Sigmoid colon (tissue), 7 donors: ENCODE data around the gene SLC6A12. TPM values are rescaled to one million over a fixed set of nuclear protein-coding genes. Genes with fewer than 3 reads are reported as not detected.
A peak's percentile ranks its signal among the peaks of the same experiment; 100 is the strongest.
"Not testable (repeated sequence)": the region's sequence is repeated elsewhere in the genome, so short reads cannot be mapped to it uniquely, and the experiment has no call there.

ENCODE experiments used
- DNase-seq: peaks from one replicate; pipeline ENCODE4 v3.0.0-alpha.2; 2019
- H3K27ac ChIP-seq, 4 donors: fragments of 200-600 bp; sonication (generic); one replicate each; pipeline ENCODE4 v1.5.1; 2016 to 2019; ENCODE audit warnings: mild to moderate bottlenecking in 1 of 4
- H3K27me3 ChIP-seq, 3 donors: fragments of 200-600 bp; sonication (generic); one replicate each; pipeline ENCODE4 v1.5.1; 2019; ENCODE audit warnings: mild to moderate bottlenecking in 1 of 3
- H3K36me3 ChIP-seq, 4 donors: fragments of 200-600 bp; sonication (generic); one replicate each; pipeline ENCODE4 v1.5.1; 2016 to 2019
- H3K4me1 ChIP-seq, 4 donors: fragments of 200-600 bp; sonication (generic); one replicate each; pipeline ENCODE4 v1.5.1; 2017 to 2019
- H3K4me3 ChIP-seq, 4 donors: fragments of 200-600 bp; sonication (generic); one replicate each; pipeline ENCODE4 v1.5.1; 2017 to 2019; ENCODE audit warnings: mild to moderate bottlenecking in 2 of 4, moderate library complexity in 1 of 4
- H3K9me3 ChIP-seq, 4 donors: fragments of 200-600 bp in 3 of 4; sonication (generic) in 3 of 4; one replicate each; pipeline versions ENCODE4 v1.5.1 to v1.6.1; 2013 to 2019
- EP300 ChIP-seq, 4 donors: sonication (generic); formaldehyde crosslinking; IDR thresholded peaks; one replicate each; pipeline ENCODE4 v1.6.1; 2017; ENCODE audit warnings: antibody characterized with exemption in 4 of 4
- POLR2A ChIP-seq, 2 donors: fragments of 450-650 bp; IDR thresholded peaks; one replicate each; pipeline ENCODE4 v1.6.1; 2016; ENCODE audit warnings: antibody characterized with exemption in 2 of 2, mild to moderate bottlenecking in 2 of 2, moderate library complexity in 2 of 2
- POLR2AphosphoS5 ChIP-seq, 4 donors: sonication (generic); formaldehyde crosslinking; IDR thresholded peaks; one replicate each; pipeline ENCODE4 v1.6.1; 2017; ENCODE audit warnings: antibody characterized with exemption in 4 of 4
- WGBS, 2 donors: extraction: QIAGEN DNeasy Blood & Tissue Kit; methylation state at CpG; one replicate each; pipeline ENCODE4 v1.1.7; 2013; 5-methylcytosine and 5-hydroxymethylcytosine counted together
- intact Hi-C: fragments of 100-400 bp; cut with DNase I; formaldehyde crosslinking; loops from one replicate; pipeline ENCODE4 v1.15.1; 2023
- polyA plus RNA-seq, 3 donors: library from polyadenylated mRNA; stranded (reverse); fragments of 200-250 nt; gene quantifications; one replicate each; pipeline ENCODE4 v1.2.3, GENCODE V29; 2013
- total RNA-seq, 4 donors: library from RNA; depleted of rRNA; stranded (reverse); fragments of >200 nt; gene quantifications; one replicate each; pipeline ENCODE4 v1.1.0, GENCODE V29; 2016
- TF ChIP-seq, protein P1 (sequence below), 4 experiments: fragments of 450-650 bp in 3 of 4; fragments of 200-600 bp in 1 of 4; IDR thresholded peaks; one replicate each; pipeline ENCODE4 v1.5.1; 2016 to 2019; ENCODE audit warnings: antibody characterized with exemption in 4 of 4, mild to moderate bottlenecking in 3 of 4, moderate library complexity in 2 of 4
- donor health status: healthy with polysubstance abuse.
- donor health status: Bipolar disorder and iron deficiency.
- donor health status: healthy.

Gene SLC6A12
- total and polyA plus RNA-seq, 7 donors = 0.28 to 4.2 (median 2.1) TPM; not detected in 2

DNA sequence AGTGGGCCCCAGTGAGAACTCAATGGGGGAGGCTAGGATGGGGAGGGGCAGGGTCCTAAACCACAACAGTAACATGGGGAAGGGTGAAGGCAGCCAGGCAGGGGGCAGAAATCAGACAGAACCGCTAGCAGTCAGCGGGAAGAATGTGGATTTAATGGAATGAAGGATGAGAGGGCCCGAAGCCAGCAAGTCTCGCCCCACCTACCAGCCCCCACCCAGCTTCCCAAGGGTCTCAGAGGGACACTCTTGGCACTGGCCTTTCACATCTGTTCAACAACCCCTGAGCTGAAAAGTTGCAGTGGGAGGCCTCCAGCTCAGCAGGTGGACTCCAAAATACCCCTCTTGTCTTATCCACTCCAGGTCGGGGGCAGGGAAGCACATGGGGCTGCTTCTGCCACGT lies 6.5 kb upstream of the SLC6A12 start:
- intact Hi-C loops = no loop called here
- TF ChIP-seq POLR2A (IDR thresholded peaks at IDR 0.05) (no peak), POLR2AphosphoS5 (IDR thresholded peaks at IDR 0.05) (no peak), EP300 (IDR thresholded peaks at IDR 0.05) (no peak)
- TF ChIP-seq, protein P1, sequence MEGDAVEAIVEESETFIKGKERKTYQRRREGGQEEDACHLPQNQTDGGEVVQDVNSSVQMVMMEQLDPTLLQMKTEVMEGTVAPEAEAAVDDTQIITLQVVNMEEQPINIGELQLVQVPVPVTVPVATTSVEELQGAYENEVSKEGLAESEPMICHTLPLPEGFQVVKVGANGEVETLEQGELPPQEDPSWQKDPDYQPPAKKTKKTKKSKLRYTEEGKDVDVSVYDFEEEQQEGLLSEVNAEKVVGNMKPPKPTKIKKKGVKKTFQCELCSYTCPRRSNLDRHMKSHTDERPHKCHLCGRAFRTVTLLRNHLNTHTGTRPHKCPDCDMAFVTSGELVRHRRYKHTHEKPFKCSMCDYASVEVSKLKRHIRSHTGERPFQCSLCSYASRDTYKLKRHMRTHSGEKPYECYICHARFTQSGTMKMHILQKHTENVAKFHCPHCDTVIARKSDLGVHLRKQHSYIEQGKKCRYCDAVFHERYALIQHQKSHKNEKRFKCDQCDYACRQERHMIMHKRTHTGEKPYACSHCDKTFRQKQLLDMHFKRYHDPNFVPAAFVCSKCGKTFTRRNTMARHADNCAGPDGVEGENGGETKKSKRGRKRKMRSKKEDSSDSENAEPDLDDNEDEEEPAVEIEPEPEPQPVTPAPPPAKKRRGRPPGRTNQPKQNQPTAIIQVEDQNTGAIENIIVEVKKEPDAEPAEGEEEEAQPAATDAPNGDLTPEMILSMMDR (IDR thresholded peaks at IDR 0.05) = no peak
- Histone ChIP-seq H3K27me3 (peaks cover 0 to 26% (median under 1%) of the 10 kb centered on the region in 3 donors), H3K36me3 (no peaks in the 10 kb centered on the region), H3K4me1 (no peaks in the 10 kb centered on the region), H3K4me3 (no peak overlapping the region), H3K9me3 (no peaks in the 10 kb centered on the region), H3K27ac (no peak overlapping the region)
- 66 to 85% methylated on average over 6 of the region's 6 CpGs for WGBS, 2 donors
- no peak for DNase-seq

DNA sequence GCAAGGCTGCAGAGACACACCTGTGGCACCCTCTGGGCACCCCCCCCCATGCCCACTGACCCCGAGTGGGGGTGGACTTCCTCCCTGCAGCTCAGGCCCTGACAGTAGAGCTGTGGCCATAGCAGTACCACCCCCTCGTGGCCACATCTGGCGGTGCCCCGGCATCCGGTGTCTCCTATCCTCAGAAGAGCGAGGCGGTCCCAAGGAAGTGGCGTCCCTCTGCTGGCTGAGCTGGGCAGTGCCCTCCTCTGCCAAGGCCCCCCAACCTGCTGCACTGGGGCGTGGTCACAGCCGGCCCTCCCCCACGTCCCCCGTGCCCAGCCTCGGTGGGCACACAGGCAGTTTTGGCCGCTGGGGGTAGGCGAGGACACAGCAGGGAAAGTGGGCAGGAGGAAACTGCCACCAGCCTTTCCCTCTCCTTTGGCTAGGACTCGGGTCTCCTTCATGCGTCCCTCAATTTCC lies 6.0 kb upstream of the SLC6A12 start:
- no peak for DNase-seq
- Histone ChIP-seq H3K27ac (no peak overlapping the region), H3K9me3 (no peaks in the 10 kb centered on the region), H3K36me3 (no peaks in the 10 kb centered on the region), H3K27me3 (peaks cover 0 to 31% (median 6%) of the 10 kb centered on the region in 3 donors), H3K4me3 (no peak overlapping the region), H3K4me1 (no peaks in the 10 kb centered on the region)
- intact Hi-C loops = no loop called here
- WGBS, 2 donors = 13 to 24% methylated on average over 17 of the region's 17 CpGs
- TF ChIP-seq, protein P1 (IDR thresholded peaks at IDR 0.05) = peak in 2 of 4 experiments; percentile 23 to 68
- no peak for TF ChIP-seq POLR2A (IDR thresholded peaks at IDR 0.05)

DNA sequence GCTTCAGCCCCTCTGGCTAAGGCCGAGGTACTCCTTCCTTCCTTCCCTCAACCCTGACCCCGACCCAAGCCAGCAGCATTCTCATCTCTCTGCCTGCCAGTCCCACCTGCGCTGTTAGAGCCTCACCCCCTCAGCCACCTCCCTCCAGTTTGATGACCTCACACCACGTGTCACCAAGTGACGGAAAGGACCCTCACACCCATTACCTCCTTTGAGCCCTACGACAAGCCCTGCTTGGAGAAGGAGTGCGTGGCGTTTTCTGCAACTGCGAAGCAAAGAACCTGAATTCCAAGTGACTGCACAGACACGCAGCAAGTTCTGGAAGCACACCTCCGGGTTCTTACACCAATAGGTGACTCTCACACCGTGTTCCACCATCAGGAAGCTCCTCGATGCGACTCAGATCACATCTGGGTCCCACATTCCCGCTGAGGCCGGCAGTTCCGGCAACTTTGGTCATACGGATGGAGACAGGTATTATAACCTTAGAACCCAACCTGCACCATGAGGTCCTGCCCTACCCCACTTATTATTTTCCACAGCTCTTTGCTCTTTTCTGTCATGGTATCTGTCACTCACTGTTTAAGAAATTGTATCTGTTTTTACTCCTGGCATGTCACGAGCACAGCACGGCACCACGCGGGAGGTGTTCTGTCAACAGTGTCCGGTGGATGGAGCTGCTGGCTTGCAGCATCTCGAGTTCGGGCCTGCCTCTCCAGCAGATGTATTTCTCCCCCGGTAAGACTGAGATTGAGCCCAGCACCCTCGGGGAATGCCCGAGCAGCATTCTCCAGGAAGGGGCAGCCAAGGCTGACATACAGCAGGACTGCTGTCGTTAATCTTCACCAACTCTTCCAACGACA lies 5.0 kb upstream of the SLC6A12 start:
- DNase-seq = no peak
- H3K4me1 ChIP-seq = no peaks in the 10 kb centered on the region
- peaks cover 0 to 40% (median 11%) of the 10 kb centered on the region in 3 donors for H3K27me3 ChIP-seq
- no peak overlapping the region for H3K27ac ChIP-seq
- H3K36me3 ChIP-seq = no peaks in the 10 kb centered on the region
- WGBS, 2 donors = 82 to 86% methylated on average over 30 of the region's 30 CpGs
- TF ChIP-seq POLR2A (IDR thresholded peaks at IDR 0.05) (no peak), POLR2AphosphoS5 (IDR thresholded peaks at IDR 0.05) (no peak), EP300 (IDR thresholded peaks at IDR 0.05) (no peak)
- TF ChIP-seq, protein P1 (IDR thresholded peaks at IDR 0.05) = no peak
- intact Hi-C loops = no loop called here
- no peaks in the 10 kb centered on the region for H3K9me3 ChIP-seq
- H3K4me3 ChIP-seq = no peak overlapping the region

DNA sequence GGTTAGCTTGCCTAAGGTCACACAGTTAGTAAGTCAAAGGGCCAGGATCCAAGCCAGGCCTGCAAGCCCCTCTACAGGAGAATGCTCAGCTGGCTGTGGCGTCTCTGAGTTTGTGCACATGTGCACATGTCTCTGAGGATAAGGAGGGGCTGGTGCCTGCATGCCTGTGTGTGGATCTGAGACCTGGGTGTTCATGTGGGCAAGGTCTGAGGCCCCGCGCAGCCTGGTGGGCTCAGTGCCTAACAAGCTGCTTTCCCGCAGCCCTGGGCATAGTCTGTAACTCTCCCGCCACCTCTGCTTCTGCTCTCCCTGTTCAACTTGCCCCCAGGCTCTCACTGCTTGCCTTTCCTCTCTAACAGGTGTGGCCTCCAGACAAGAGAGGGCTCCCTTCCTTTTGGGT lies 4.3 kb upstream of the SLC6A12 start:
- H3K27ac ChIP-seq = no peak overlapping the region
- H3K27me3 ChIP-seq = peaks cover 0 to 48% (median 18%) of the 10 kb centered on the region in 3 donors
- H3K9me3 ChIP-seq = no peaks in the 10 kb centered on the region
- no peaks in the 10 kb centered on the region for H3K36me3 ChIP-seq
- H3K4me1 ChIP-seq = peaks cover 0 to 1% (median 0%) of the 10 kb centered on the region in 4 donors
- intact Hi-C loops = no loop called here
- H3K4me3 ChIP-seq = no peak overlapping the region
- no peak for DNase-seq
- no peak for TF ChIP-seq POLR2AphosphoS5 (IDR thresholded peaks at IDR 0.05)
- TF ChIP-seq, protein P1 (IDR thresholded peaks at IDR 0.05) = no peak
- TF ChIP-seq POLR2A (IDR thresholded peaks at IDR 0.05) = no peak
- no peak for TF ChIP-seq EP300 (IDR thresholded peaks at IDR 0.05)
- 85 to 91% methylated on average over 5 of the region's 5 CpGs for WGBS, 2 donors

DNA sequence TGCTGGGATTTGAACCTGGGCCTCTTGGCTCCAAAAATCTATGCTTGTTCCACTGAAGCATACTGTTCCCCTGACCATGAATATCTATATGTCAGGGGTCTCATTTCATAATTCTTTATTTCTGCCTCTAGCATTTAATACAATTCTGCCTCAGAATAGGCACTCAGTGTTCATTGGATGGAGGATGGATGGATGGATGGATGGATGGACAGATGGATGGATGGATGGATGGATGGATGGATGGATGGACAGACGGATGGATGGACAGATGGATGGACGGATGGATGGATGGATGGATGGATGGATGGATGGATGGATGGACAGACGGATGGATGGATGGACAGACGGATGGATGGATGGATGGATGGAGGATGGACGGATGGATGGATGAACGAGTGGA lies 3.1 kb upstream of the SLC6A12 start:
- H3K4me3 ChIP-seq, intact Hi-C loops, H3K9me3 ChIP-seq, DNase-seq, H3K27ac ChIP-seq, H3K36me3 ChIP-seq: not testable (repeated sequence)
- H3K27me3 ChIP-seq = peaks cover 0 to 57% (median 28%) of the 10 kb centered on the region in 3 donors
- 73 to 82% methylated on average over 6 of the region's 6 CpGs for WGBS, 2 donors
- H3K4me1 ChIP-seq = peaks cover 0 to 10% (median 0%) of the 10 kb centered on the region in 4 donors
